HL-60/S4 treated with phorbol 12-myristate 13-acetate at 8.2 ng/mL for 4 days and 3 days (cell line): ENCODE measurements around the gene DUSP28.
"Not testable (repeated sequence)": the region's sequence is repeated elsewhere in the genome, so short reads cannot be mapped to it uniquely, and the experiment has no call there.

Experiments used
- in situ Hi-C: fragments of 300-500 bp; cut with MboI; formaldehyde crosslinking; loops from 2 replicates; pipeline ENCODE4 v1.15.0; 2022; ENCODE audit warnings: low sequenced_read_pairs

Gene DUSP28

GRCh38 chr2:240525802-240526201, 34.4 kb upstream of the DUSP28 start:
- in situ Hi-C loops: no loop called here

- in situ Hi-C loops: no loop called here
Measured at GRCh38 chr2:240526521-240526920, 33.6 kb upstream of the DUSP28 start.

- in situ Hi-C loops: no loop called here
Measured at GRCh38 chr2:240527153-240527750, 32.9 kb upstream of the DUSP28 start.

GRCh38 chr2:240528406-240529040, 31.6 kb upstream of the DUSP28 start:
- in situ Hi-C loops: no loop called here

- in situ Hi-C loops: no loop called here
Measured at GRCh38 chr2:240529344-240529999, 30.7 kb upstream of the DUSP28 start.

- in situ Hi-C loops: no loop called here
Measured at GRCh38 chr2:240530181-240530580, 30.0 kb upstream of the DUSP28 start.

GRCh38 chr2:240531038-240531437, 29.1 kb upstream of the DUSP28 start:
- in situ Hi-C loops: no loop called here

- in situ Hi-C loops: no loop called here
Measured at GRCh38 chr2:240532031-240532775, 28.0 kb upstream of the DUSP28 start.

- in situ Hi-C loops: no loop called here
Measured at GRCh38 chr2:240538031-240538780, 22.0 kb upstream of the DUSP28 start.

- in situ Hi-C loops: not testable (repeated sequence)
Measured at GRCh38 chr2:240539101-240539500, 21.1 kb upstream of the DUSP28 start.

- in situ Hi-C loops: no loop called here
Measured at GRCh38 chr2:240539906-240540305, 20.3 kb upstream of the DUSP28 start.

- in situ Hi-C loops: no loop called here
Measured at GRCh38 chr2:240551288-240551687, 8.9 kb upstream of the DUSP28 start.

GRCh38 chr2:240551811-240552210, 8.3 kb upstream of the DUSP28 start:
- in situ Hi-C loops: no loop called here

GRCh38 chr2:240553956-240554480, 6.1 kb upstream of the DUSP28 start:
- in situ Hi-C loops: no loop called here

- in situ Hi-C loops: no loop called here
Measured at GRCh38 chr2:240554767-240555493, 5.2 kb upstream of the DUSP28 start.

GRCh38 chr2:240555541-240556250, 4.5 kb upstream of the DUSP28 start:
- in situ Hi-C loops: no loop called here

- in situ Hi-C loops: no loop called here
Measured at GRCh38 chr2:240556553-240557100, 3.5 kb upstream of the DUSP28 start.

GRCh38 chr2:240557101-240557751, 2.9 kb upstream of the DUSP28 start:
- in situ Hi-C loops: no loop called here

GRCh38 chr2:240557808-240558207, 2.3 kb upstream of the DUSP28 start, which contains the start of gene ANKMY1:
Gene ANKMY1, minus strand, starts transcription at chr2:240557988. Its CDS starts 653 bp downstream, at chr2:240557335.
- in situ Hi-C loops: no loop called here
